ENCODE measurements around the gene DMRT3. TPM values are rescaled to one million over a fixed set of nuclear protein-coding genes. Genes with fewer than 3 reads are reported as not detected.

The DMRT3 gene
- 10 to 100 TPM in 1 of 4 donors, 1 to 10 TPM in 3; 2.5 to 26.1 (median 7.3) TPM for total RNA-seq

- WGBS, 2 donors, result 2 to 3% methylated on average over 35 to 38 of the region's 70 CpGs
- intact Hi-C loops (cut with DNase I), result no loop called here
- peak within 1 kb of the TSS; percentile 48 to 93 (median 91) for H3K27ac ChIP-seq
- H3K27me3 ChIP-seq, result no peaks in the 10 kb centered on the region
- no peak for TF ChIP-seq CTCF (IDR thresholded peaks at IDR 0.05)
- TF ChIP-seq POLR2A (IDR thresholded peaks at IDR 0.05), result peak; percentile 40 to 71
- peaks cover 38 to 43% of the 10 kb centered on the region in 2 donors for H3K4me1 ChIP-seq
- H3K4me3 ChIP-seq (replicated peaks in 1 of 3), result peak within 1 kb of the TSS in 1 of 3 donors; percentile 42
- DNase-seq, result peak; percentile 43 to 73
- no peaks in the 10 kb centered on the region for H3K9me3 ChIP-seq
- no peaks in the 10 kb centered on the region for H3K36me3 ChIP-seq
Measured at GRCh38 chr9:976258-976942, at the start of gene DMRT3. DMRT3 (plus strand) TSS chr9:976655; CDS start chr9:977002, 347 bp downstream.

GRCh38 chr9:926976-927375, 49.5 kb upstream of the DMRT3 start:
- H3K27me3 ChIP-seq, result no peaks in the 10 kb centered on the region
- peak; percentile 66 to 76 for DNase-seq
- peak overlapping the region in 2 of 3 donors; percentile 62 to 63 for H3K27ac ChIP-seq
- no peaks in the 10 kb centered on the region for H3K36me3 ChIP-seq
- intact Hi-C loops (cut with DNase I), result no loop called here
- H3K4me3 ChIP-seq (replicated peaks in 1 of 3), result no peak overlapping the region
- TF ChIP-seq POLR2A (IDR thresholded peaks at IDR 0.05) (no peak), CTCF (IDR thresholded peaks at IDR 0.05) (no peak)
- no peaks in the 10 kb centered on the region for H3K9me3 ChIP-seq
- peaks cover 3 to 10% of the 10 kb centered on the region in 2 donors for H3K4me1 ChIP-seq
- WGBS, 2 donors, result 29 to 56% methylated on average over 8 of the region's 8 CpGs

GRCh38 chr9:928363-929042, 48.0 kb upstream of the DMRT3 start:
- WGBS, 2 donors, result 87 to 95% methylated on average over 6 of the region's 6 CpGs
- H3K4me1 ChIP-seq, result peaks cover 3 to 10% of the 10 kb centered on the region in 2 donors
- no peaks in the 10 kb centered on the region for H3K36me3 ChIP-seq
- H3K27me3 ChIP-seq, result no peaks in the 10 kb centered on the region
- intact Hi-C loops (cut with DNase I), result no loop called here
- TF ChIP-seq CTCF (IDR thresholded peaks at IDR 0.05) (peak in 2 of 6 experiments; percentile 13 to 37), POLR2A (IDR thresholded peaks at IDR 0.05) (no peak)
- no peak overlapping the region for H3K4me3 ChIP-seq (replicated peaks in 1 of 3)
- H3K27ac ChIP-seq, result no peak overlapping the region
- no peaks in the 10 kb centered on the region for H3K9me3 ChIP-seq
- DNase-seq, result no peak

GRCh38 chr9:929719-930118, 46.7 kb upstream of the DMRT3 start:
- 85 to 91% methylated on average over 4 of the region's 4 CpGs for WGBS, 2 donors
- intact Hi-C loops (cut with DNase I), result no loop called here
- Histone ChIP-seq H3K4me3 (replicated peaks in 1 of 3) (no peak overlapping the region), H3K36me3 (no peaks in the 10 kb centered on the region), H3K27ac (no peak overlapping the region), H3K4me1 (peaks cover 3 to 10% of the 10 kb centered on the region in 2 donors), H3K27me3 (no peaks in the 10 kb centered on the region), H3K9me3 (no peaks in the 10 kb centered on the region)
- DNase-seq, result no peak
- TF ChIP-seq POLR2A (IDR thresholded peaks at IDR 0.05), result no peak
- TF ChIP-seq CTCF (IDR thresholded peaks at IDR 0.05), result no peak

GRCh38 chr9:933356-933755, 43.1 kb upstream of the DMRT3 start:
- no peak for DNase-seq
- 91 to 93% methylated on average over 4 of the region's 4 CpGs for WGBS, 2 donors
- no peaks in the 10 kb centered on the region for H3K9me3 ChIP-seq
- peaks cover 9 to 12% of the 10 kb centered on the region in 2 donors for H3K4me1 ChIP-seq
- TF ChIP-seq CTCF (IDR thresholded peaks at IDR 0.05) (no peak), POLR2A (IDR thresholded peaks at IDR 0.05) (no peak)
- H3K36me3 ChIP-seq, result no peaks in the 10 kb centered on the region
- no peaks in the 10 kb centered on the region for H3K27me3 ChIP-seq
- H3K27ac ChIP-seq, result no peak overlapping the region
- H3K4me3 ChIP-seq (replicated peaks in 1 of 3), result no peak overlapping the region
- intact Hi-C loops (cut with DNase I), result no loop called here

Measured in thyroid gland (tissue), 4 donors.